GM23338 (cell line): ENCODE measurements around the gene CXCL10. TPM values are rescaled to one million over a fixed set of nuclear protein-coding genes. Genes with fewer than 3 reads are reported as not detected.

Experiments
- ATAC-seq: fragments of 200-7000 bp; cut with Tn5 transposase; 3 replicates; pipeline ENCODE4 v1.9.1; 2020
- DNase-seq: peaks from one replicate; pipeline ENCODE4 v3.0.0-alpha.2; 2015; ENCODE audit warnings: low spot score
- H2AFZ ChIP-seq: fragments of 200-600 bp; sonication (generic); 2 replicates; pipeline ENCODE4 v1.8.0; 2016; ENCODE audit warnings: antibody characterized with exemption, mild to moderate bottlenecking, moderate library complexity
- H3F3A ChIP-seq: fragments of 200-600 bp; sonication (generic); replicated peaks from 2 replicates; pipeline ENCODE4 v1.8.0; 2017; ENCODE audit warnings: antibody characterized with exemption, mixed run types, low read depth
- H3K27ac ChIP-seq: fragments of 200-600 bp; sonication (generic); 2 replicates; pipeline ENCODE4 v1.6.1; 2016; ENCODE audit warnings: low read depth
- H3K27me3 ChIP-seq: fragments of 200-600 bp; sonication (generic); 2 replicates; pipeline ENCODE4 v1.8.0; 2016; ENCODE audit warnings: mild to moderate bottlenecking, mixed run types, moderate library complexity; ENCODE audit not compliant: insufficient read depth
- H3K36me3 ChIP-seq: fragments of 200-600 bp; sonication (generic); 2 replicates; pipeline ENCODE4 v1.8.0; 2016; ENCODE audit warnings: mild to moderate bottlenecking; ENCODE audit not compliant: insufficient read depth
- H3K4me1 ChIP-seq: fragments of 200-600 bp; sonication (generic); 2 replicates; pipeline ENCODE4 v1.8.0; 2016; ENCODE audit warnings: mild to moderate bottlenecking, moderate library complexity; ENCODE audit not compliant: insufficient read depth
- H3K4me2 ChIP-seq: fragments of 200-600 bp; sonication (generic); 2 replicates; pipeline ENCODE4 v1.7.1; 2017; ENCODE audit warnings: mixed run types
- H3K4me3 ChIP-seq: fragments of 200-600 bp; sonication (generic); 2 replicates; pipeline ENCODE4 v1.6.1; 2016; ENCODE audit warnings: mixed run types
- H3K79me2 ChIP-seq: fragments of 200-600 bp; sonication (generic); replicated peaks from 2 replicates; pipeline ENCODE4 v1.8.0; 2017; ENCODE audit warnings: mild to moderate bottlenecking; ENCODE audit not compliant: insufficient read depth
- H3K9me2 ChIP-seq: fragments of 200-600 bp; sonication (generic); 2 replicates; pipeline ENCODE4 v1.8.0; 2017; ENCODE audit not compliant: insufficient read depth
- H4K20me1 ChIP-seq: fragments of 200-600 bp; sonication (generic); replicated peaks from 2 replicates; pipeline ENCODE4 v1.8.0; 2017; ENCODE audit warnings: mild to moderate bottlenecking; ENCODE audit not compliant: insufficient read depth
- H3K27ac Mint-ChIP-seq: 2 replicates; pipeline ENCODE4 v1.8.0; 2020; ENCODE audit warnings: inconsistent platforms, mild to moderate bottlenecking, moderate library complexity, mixed read lengths
- H3K27me3 Mint-ChIP-seq: 3 replicates; pipeline ENCODE4 v1.8.0; 2022; ENCODE audit warnings: low read depth, mild to moderate bottlenecking, moderate library complexity, mixed read lengths, inconsistent platforms; ENCODE audit not compliant: insufficient read depth, poor library complexity
- H3K36me3 Mint-ChIP-seq: 3 replicates; pipeline ENCODE4 v1.8.0; 2021; ENCODE audit warnings: low read depth, mild to moderate bottlenecking, inconsistent platforms, moderate library complexity, mixed read lengths
- H3K4me1 Mint-ChIP-seq: 3 replicates; pipeline ENCODE4 v1.8.0; 2020; ENCODE audit warnings: mild to moderate bottlenecking, inconsistent platforms, mixed read lengths
- H3K4me3 Mint-ChIP-seq: 3 replicates; pipeline ENCODE4 v1.8.0; 2021; ENCODE audit warnings: moderate library complexity, mild to moderate bottlenecking, inconsistent platforms, mixed read lengths
- H3K9me3 Mint-ChIP-seq: 3 replicates; pipeline ENCODE4 v1.8.0; 2020; ENCODE audit warnings: moderate library complexity, mild to moderate bottlenecking, inconsistent platforms, mixed read lengths
- CREB1 ChIP-seq: fragments of 250-450 bp; sonication (Bioruptor Pico); IDR thresholded peaks from 2 replicates; pipeline ENCODE4 v1.5.0; 2020; ENCODE audit warnings: low read depth, mild to moderate bottlenecking, moderate library complexity
- EZH2 ChIP-seq: fragments of 200-600 bp; sonication (generic); IDR thresholded peaks from one replicate; pipeline ENCODE4 v1.8.0; 2017; ENCODE audit warnings: antibody characterized with exemption, mild to moderate bottlenecking, low read depth; ENCODE audit not compliant: unreplicated experiment
- EZH2phosphoT487 ChIP-seq: fragments of 200-600 bp; sonication (generic); IDR thresholded peaks from one replicate; pipeline ENCODE4 v1.8.1; 2018; ENCODE audit warnings: antibody characterized with exemption; ENCODE audit not compliant: unreplicated experiment
- JUNB ChIP-seq: IDR thresholded peaks from one replicate; pipeline ENCODE4 v1.6.1; 2016; ENCODE audit warnings: antibody characterized with exemption; ENCODE audit not compliant: unreplicated experiment
- NANOG ChIP-seq: IDR thresholded peaks from 2 replicates; pipeline ENCODE4 v1.6.1; 2016; ENCODE audit warnings: antibody characterized with exemption, borderline replicate concordance
- POLR2AphosphoS5 ChIP-seq: IDR thresholded peaks from 2 replicates; pipeline ENCODE4 v1.6.1; 2016; ENCODE audit warnings: antibody characterized with exemption, low read depth
- STAT1 ChIP-seq: IDR thresholded peaks from one replicate; pipeline ENCODE4 v1.6.1; 2016; ENCODE audit warnings: antibody characterized with exemption; ENCODE audit not compliant: unreplicated experiment
- ZNF114 ChIP-seq: fragments of 250-450 bp; sonication (Bioruptor Pico); IDR thresholded peaks from 2 replicates; pipeline ENCODE4 v1.5.0; 2020; ENCODE audit warnings: mild to moderate bottlenecking, moderate library complexity
- ZNF331 ChIP-seq: fragments of 250-450 bp; sonication (Bioruptor Pico); IDR thresholded peaks from 2 replicates; pipeline ENCODE4 v1.5.0; 2020; ENCODE audit warnings: low read depth, mild to moderate bottlenecking, moderate library complexity
- polyA plus RNA-seq: library from polyadenylated mRNA; unstranded; fragments of >200 nt; fragmentation: Nextera tagmentation; extraction: Ambion mirVana; gene quantifications from 2 replicates; pipeline ENCODE4 v1.2.1, GENCODE V29; 2016
- total RNA-seq: library from RNA; depleted of rRNA; stranded (reverse); fragments of >200 nt; shearing (Covaris generic); gene quantifications from 2 replicates; pipeline ENCODE4 v1.2.3, GENCODE V29; 2014
- TF ChIP-seq, protein P1 (sequence below): IDR thresholded peaks from 2 replicates; pipeline ENCODE4 v1.6.1; 2016; ENCODE audit warnings: antibody characterized with exemption
- TF ChIP-seq, protein P2 (sequence below): IDR thresholded peaks from one replicate; pipeline ENCODE4 v1.6.1; 2018; ENCODE audit warnings: antibody characterized with exemption; ENCODE audit not compliant: unreplicated experiment
- TF ChIP-seq, protein P3 (sequence below): fragments of 250-450 bp; sonication (Bioruptor Pico); IDR thresholded peaks from 2 replicates; pipeline ENCODE4 v1.5.0; 2020; ENCODE audit warnings: mild to moderate bottlenecking, moderate library complexity
- TF ChIP-seq, protein P4 (sequence below), 2 experiments: fragments of 200-600 bp in 1 of 2; sonication (generic) in 1 of 2; conservative IDR thresholded peaks; 2 replicates each; pipeline versions ENCODE4 v1.5.1 to v1.6.1; 2016 to 2017; ENCODE audit warnings: antibody characterized with exemption in 2 of 2, low read depth in 2 of 2, mild to moderate bottlenecking in 2 of 2, moderate library complexity in 1 of 2

The CXCL10 gene
- total and polyA plus RNA-seq, 2 experiments from 2014 or later: not detected

DNA sequence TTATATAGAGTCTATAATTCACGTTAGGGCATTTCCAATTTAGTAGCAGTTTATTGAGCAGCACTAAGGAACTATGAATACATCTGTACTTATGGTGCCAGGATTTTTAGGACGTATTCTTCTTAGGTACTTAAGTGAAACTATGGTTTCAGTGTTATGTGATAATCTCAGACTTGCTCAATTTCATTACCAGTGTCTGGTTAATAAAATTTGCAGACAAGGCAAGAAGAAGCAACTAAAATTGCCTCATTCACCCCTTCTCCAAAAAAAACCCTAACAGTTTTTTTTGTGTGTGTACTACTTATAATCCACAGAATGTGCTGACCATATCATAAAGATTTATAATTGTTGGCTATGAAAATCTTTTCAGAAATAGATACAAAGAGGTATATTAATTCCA is 6.0 kb upstream of the CXCL10 start (continued):
- TF ChIP-seq ZNF331 (no peak), JUNB (no peak), ZNF114 (no peak), STAT1 (no peak), EZH2 (no peak), CREB1 (CRISPR knock-in tag) (no peak)
- TF ChIP-seq, protein P1, sequence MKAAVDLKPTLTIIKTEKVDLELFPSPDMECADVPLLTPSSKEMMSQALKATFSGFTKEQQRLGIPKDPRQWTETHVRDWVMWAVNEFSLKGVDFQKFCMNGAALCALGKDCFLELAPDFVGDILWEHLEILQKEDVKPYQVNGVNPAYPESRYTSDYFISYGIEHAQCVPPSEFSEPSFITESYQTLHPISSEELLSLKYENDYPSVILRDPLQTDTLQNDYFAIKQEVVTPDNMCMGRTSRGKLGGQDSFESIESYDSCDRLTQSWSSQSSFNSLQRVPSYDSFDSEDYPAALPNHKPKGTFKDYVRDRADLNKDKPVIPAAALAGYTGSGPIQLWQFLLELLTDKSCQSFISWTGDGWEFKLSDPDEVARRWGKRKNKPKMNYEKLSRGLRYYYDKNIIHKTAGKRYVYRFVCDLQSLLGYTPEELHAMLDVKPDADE: no peak

DNA sequence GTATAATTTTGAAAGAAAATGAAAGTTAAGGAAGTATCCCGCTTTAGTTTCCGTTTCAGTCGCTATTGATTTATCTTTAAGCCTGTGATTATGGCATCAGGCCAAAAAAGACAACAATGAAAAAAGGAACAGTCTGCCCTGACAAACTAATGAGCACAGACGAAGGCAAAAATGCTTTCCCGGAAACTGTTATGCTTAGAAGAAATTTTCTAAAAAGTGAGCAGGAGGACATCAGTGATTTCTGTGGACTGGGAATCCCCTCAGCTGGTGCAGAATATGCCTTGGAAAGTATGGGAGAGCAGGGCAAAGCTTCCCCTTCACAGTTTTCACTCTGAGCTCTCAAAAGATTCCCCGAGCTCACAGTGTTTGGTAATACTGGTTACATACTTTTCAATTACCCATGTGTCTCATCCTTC is 5.1 kb upstream of the CXCL10 start:
- Histone ChIP-seq H3K36me3 (no peaks in the 10 kb centered on the region), H3K4me1 (no peaks in the 10 kb centered on the region), H3K27me3 (no peaks in the 10 kb centered on the region), H3K79me2 (no peaks in the 10 kb centered on the region), H3K27ac (no peak overlapping the region), H4K20me1 (no peaks in the 10 kb centered on the region), H2AFZ (peak overlapping the region; percentile 82), H3K4me3 (no peak overlapping the region), H3F3A (no peaks in the 10 kb centered on the region), H3K4me2 (no peak overlapping the region), H3K9me2 (no peaks in the 10 kb centered on the region)
- TF ChIP-seq CREB1 (CRISPR knock-in tag) (no peak), EZH2phosphoT487 (no peak), NANOG (no peak), ZNF114 (no peak), STAT1 (no peak), JUNB (no peak), ZNF331 (no peak), EZH2 (no peak), POLR2AphosphoS5 (no peak)
- TF ChIP-seq, protein P2, sequence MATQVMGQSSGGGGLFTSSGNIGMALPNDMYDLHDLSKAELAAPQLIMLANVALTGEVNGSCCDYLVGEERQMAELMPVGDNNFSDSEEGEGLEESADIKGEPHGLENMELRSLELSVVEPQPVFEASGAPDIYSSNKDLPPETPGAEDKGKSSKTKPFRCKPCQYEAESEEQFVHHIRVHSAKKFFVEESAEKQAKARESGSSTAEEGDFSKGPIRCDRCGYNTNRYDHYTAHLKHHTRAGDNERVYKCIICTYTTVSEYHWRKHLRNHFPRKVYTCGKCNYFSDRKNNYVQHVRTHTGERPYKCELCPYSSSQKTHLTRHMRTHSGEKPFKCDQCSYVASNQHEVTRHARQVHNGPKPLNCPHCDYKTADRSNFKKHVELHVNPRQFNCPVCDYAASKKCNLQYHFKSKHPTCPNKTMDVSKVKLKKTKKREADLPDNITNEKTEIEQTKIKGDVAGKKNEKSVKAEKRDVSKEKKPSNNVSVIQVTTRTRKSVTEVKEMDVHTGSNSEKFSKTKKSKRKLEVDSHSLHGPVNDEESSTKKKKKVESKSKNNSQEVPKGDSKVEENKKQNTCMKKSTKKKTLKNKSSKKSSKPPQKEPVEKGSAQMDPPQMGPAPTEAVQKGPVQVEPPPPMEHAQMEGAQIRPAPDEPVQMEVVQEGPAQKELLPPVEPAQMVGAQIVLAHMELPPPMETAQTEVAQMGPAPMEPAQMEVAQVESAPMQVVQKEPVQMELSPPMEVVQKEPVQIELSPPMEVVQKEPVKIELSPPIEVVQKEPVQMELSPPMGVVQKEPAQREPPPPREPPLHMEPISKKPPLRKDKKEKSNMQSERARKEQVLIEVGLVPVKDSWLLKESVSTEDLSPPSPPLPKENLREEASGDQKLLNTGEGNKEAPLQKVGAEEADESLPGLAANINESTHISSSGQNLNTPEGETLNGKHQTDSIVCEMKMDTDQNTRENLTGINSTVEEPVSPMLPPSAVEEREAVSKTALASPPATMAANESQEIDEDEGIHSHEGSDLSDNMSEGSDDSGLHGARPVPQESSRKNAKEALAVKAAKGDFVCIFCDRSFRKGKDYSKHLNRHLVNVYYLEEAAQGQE: no peak
- TF ChIP-seq, protein P3, sequence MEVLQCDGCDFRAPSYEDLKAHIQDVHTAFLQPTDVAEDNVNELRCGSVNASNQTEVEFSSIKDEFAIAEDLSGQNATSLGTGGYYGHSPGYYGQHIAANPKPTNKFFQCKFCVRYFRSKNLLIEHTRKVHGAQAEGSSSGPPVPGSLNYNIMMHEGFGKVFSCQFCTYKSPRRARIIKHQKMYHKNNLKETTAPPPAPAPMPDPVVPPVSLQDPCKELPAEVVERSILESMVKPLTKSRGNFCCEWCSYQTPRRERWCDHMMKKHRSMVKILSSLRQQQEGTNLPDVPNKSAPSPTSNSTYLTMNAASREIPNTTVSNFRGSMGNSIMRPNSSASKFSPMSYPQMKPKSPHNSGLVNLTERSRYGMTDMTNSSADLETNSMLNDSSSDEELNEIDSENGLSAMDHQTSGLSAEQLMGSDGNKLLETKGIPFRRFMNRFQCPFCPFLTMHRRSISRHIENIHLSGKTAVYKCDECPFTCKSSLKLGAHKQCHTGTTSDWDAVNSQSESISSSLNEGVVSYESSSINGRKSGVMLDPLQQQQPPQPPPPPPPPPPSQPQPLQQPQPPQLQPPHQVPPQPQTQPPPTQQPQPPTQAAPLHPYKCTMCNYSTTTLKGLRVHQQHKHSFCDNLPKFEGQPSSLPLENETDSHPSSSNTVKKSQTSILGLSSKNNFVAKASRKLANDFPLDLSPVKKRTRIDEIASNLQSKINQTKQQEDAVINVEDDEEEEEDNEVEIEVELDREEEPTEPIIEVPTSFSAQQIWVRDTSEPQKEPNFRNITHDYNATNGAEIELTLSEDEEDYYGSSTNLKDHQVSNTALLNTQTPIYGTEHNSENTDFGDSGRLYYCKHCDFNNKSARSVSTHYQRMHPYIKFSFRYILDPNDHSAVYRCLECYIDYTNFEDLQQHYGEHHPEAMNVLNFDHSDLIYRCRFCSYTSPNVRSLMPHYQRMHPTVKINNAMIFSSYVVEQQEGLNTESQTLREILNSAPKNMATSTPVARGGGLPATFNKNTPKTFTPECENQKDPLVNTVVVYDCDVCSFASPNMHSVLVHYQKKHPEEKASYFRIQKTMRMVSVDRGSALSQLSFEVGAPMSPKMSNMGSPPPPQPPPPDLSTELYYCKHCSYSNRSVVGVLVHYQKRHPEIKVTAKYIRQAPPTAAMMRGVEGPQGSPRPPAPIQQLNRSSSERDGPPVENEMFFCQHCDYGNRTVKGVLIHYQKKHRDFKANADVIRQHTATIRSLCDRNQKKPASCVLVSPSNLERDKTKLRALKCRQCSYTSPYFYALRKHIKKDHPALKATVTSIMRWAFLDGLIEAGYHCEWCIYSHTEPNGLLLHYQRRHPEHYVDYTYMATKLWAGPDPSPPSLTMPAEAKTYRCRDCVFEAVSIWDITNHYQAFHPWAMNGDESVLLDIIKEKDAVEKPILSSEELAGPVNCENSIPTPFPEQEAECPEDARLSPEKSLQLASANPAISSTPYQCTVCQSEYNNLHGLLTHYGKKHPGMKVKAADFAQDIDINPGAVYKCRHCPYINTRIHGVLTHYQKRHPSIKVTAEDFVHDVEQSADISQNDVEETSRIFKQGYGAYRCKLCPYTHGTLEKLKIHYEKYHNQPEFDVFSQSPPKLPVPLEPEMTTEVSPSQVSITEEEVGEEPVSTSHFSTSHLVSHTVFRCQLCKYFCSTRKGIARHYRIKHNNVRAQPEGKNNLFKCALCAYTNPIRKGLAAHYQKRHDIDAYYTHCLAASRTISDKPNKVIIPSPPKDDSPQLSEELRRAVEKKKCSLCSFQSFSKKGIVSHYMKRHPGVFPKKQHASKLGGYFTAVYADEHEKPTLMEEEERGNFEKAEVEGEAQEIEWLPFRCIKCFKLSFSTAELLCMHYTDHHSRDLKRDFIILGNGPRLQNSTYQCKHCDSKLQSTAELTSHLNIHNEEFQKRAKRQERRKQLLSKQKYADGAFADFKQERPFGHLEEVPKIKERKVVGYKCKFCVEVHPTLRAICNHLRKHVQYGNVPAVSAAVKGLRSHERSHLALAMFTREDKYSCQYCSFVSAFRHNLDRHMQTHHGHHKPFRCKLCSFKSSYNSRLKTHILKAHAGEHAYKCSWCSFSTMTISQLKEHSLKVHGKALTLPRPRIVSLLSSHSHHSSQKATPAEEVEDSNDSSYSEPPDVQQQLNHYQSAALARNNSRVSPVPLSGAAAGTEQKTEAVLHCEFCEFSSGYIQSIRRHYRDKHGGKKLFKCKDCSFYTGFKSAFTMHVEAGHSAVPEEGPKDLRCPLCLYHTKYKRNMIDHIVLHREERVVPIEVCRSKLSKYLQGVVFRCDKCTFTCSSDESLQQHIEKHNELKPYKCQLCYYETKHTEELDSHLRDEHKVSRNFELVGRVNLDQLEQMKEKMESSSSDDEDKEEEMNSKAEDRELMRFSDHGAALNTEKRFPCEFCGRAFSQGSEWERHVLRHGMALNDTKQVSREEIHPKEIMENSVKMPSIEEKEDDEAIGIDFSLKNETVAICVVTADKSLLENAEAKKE (CRISPR knock-in tag): no peak
- TF ChIP-seq, protein P4, sequence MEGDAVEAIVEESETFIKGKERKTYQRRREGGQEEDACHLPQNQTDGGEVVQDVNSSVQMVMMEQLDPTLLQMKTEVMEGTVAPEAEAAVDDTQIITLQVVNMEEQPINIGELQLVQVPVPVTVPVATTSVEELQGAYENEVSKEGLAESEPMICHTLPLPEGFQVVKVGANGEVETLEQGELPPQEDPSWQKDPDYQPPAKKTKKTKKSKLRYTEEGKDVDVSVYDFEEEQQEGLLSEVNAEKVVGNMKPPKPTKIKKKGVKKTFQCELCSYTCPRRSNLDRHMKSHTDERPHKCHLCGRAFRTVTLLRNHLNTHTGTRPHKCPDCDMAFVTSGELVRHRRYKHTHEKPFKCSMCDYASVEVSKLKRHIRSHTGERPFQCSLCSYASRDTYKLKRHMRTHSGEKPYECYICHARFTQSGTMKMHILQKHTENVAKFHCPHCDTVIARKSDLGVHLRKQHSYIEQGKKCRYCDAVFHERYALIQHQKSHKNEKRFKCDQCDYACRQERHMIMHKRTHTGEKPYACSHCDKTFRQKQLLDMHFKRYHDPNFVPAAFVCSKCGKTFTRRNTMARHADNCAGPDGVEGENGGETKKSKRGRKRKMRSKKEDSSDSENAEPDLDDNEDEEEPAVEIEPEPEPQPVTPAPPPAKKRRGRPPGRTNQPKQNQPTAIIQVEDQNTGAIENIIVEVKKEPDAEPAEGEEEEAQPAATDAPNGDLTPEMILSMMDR (conservative IDR thresholded peaks at IDR 0.05; ENCODE audit: low read depth in 2 of 2): no peak
- H3K9me3 Mint-ChIP-seq: no peaks in the 10 kb centered on the region
- H3K4me1 Mint-ChIP-seq: no peaks in the 10 kb centered on the region; the same call in 2 of the 3 replicates
- no peak overlapping the region for H3K4me3 Mint-ChIP-seq
- no peak for DNase-seq
- H3K27me3 Mint-ChIP-seq: peaks cover 2% of the 10 kb centered on the region
- H3K36me3 Mint-ChIP-seq: no peaks in the 10 kb centered on the region
- no peak for ATAC-seq
- no peak overlapping the region for H3K27ac Mint-ChIP-seq
